Osteocyte (in vitro differentiated cells): ENCODE data around the gene ZNF274. TPM values are rescaled to one million over a fixed set of nuclear protein-coding genes. Genes with fewer than 3 reads are reported as not detected.
A peak's percentile ranks its signal among the peaks of the same experiment; 100 is the strongest.

ENCODE experiments used
- DNase-seq: peaks from one replicate; pipeline ENCODE4 v3.0.0; 2021; ENCODE audit warnings: mixed read lengths; ENCODE audit not compliant: unreplicated experiment; ENCODE audit errors: extremely low spot score
- H3K27ac Mint-ChIP-seq: one replicate; pipeline ENCODE4 v1.8.0; 2021; ENCODE audit warnings: mild to moderate bottlenecking, mixed read lengths; ENCODE audit not compliant: unreplicated experiment
- H3K27me3 Mint-ChIP-seq: one replicate; pipeline ENCODE4 v1.8.0; 2021; ENCODE audit warnings: mixed read lengths; ENCODE audit not compliant: unreplicated experiment
- H3K36me3 Mint-ChIP-seq: one replicate; pipeline ENCODE4 v1.8.0; 2021; ENCODE audit warnings: mixed read lengths; ENCODE audit not compliant: unreplicated experiment
- H3K4me1 Mint-ChIP-seq: one replicate; pipeline ENCODE4 v1.8.0; 2021; ENCODE audit warnings: mixed read lengths; ENCODE audit not compliant: unreplicated experiment
- H3K4me3 Mint-ChIP-seq: one replicate; pipeline ENCODE4 v1.8.0; 2021; ENCODE audit warnings: mild to moderate bottlenecking, moderate library complexity, mixed read lengths; ENCODE audit not compliant: unreplicated experiment
- H3K9me3 Mint-ChIP-seq: one replicate; pipeline ENCODE4 v1.8.0; 2021; ENCODE audit warnings: mixed read lengths; ENCODE audit not compliant: unreplicated experiment
- CTCF ChIP-seq: fragments of 200-600 bp; sonication (generic); IDR thresholded peaks from 2 replicates; pipeline ENCODE4 v1.5.0; 2021; ENCODE audit warnings: antibody characterized with exemption, mild to moderate bottlenecking, moderate library complexity
- total RNA-seq: library from RNA; stranded (reverse); gene quantifications from 2 replicates; pipeline ENCODE4 v1.2.1, GENCODE V29; 2021

ZNF274 gene
- total RNA-seq, 1 donor from 2014 or later = 14.6 TPM

DNA sequence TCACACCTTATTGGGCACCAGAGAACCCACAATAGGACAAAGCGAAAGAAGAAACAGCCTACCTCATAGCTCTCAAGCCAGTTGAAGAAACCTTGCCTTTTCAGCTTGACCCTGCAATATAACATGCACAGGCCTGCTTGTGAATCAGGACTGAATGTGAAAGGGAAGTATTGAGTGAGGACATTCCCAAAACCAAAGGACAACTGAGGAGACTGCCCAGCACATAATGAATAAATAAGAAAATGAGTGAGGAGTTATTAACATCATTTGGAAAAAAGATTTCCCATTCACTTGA, 30.2 kb downstream of the ZNF274 start:
- Mint-ChIP-seq H3K4me1 (no peaks in the 10 kb centered on the region), H3K36me3 (peaks cover 64% of the 10 kb centered on the region)

GRCh38 chr19:58217069-58217481, 34.2 kb downstream of the ZNF274 start:
- peaks cover 24% of the 10 kb centered on the region for H3K36me3 Mint-ChIP-seq
- H3K4me3 Mint-ChIP-seq = no peak overlapping the region
- H3K9me3 Mint-ChIP-seq = peaks cover 46% of the 10 kb centered on the region
- no peak for TF ChIP-seq CTCF
- no peak for DNase-seq
- no peak overlapping the region for H3K27ac Mint-ChIP-seq
- H3K27me3 Mint-ChIP-seq = no peaks in the 10 kb centered on the region
- H3K4me1 Mint-ChIP-seq = no peaks in the 10 kb centered on the region

More for the DNA sequence above, 30.2 kb downstream of the ZNF274 start:
- Mint-ChIP-seq H3K4me3 (no peak overlapping the region), H3K27me3 (no peaks in the 10 kb centered on the region), H3K9me3 (peaks cover 51% of the 10 kb centered on the region), H3K27ac (no peak overlapping the region)
- TF ChIP-seq CTCF = no peak
- DNase-seq = no peak

DNA sequence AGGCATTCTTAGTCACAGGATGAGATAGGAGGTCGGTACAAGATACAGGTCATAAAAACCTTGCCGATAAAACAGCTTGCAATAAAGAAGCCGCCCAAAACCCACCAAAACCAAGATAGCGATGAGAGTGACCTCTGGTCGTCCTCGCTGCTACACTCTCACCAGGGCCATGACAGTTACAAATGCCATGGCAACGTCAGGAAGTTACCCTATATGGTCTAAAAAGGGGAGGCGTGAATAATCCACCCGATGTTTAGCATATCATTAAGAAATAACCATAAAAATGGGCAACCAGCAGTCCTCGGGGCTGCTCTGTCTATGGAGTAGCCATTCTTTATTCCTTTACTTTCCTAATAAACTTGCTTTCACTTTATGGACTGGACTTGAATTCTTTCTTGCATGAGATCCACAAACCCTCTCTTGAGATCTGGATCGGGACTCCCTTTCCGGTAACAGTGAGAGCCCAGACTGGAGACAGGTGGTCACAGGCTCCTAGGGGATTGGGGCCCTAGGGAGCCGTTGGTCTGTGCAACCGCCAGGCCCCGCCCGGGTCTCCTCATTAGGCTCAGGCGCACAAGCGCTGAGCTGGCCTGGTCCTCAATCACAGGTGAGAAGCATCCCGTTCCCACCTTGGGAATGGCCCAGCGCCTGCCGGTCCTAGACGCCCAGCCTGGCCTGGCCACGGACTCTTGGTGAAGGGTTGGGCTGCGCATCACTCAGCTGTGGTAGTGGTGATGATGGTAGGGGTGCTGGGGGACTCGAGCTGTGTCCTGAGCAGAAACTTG, 34.9 kb downstream of the ZNF274 start:
- Mint-ChIP-seq H3K9me3 (peaks cover 45% of the 10 kb centered on the region), H3K27me3 (no peaks in the 10 kb centered on the region), H3K27ac (no peak overlapping the region), H3K4me1 (no peaks in the 10 kb centered on the region), H3K4me3 (no peak overlapping the region), H3K36me3 (peaks cover 16% of the 10 kb centered on the region)
- TF ChIP-seq CTCF = no peak
- no peak for DNase-seq

GRCh38 chr19:58218899-58219298, 36.0 kb downstream of the ZNF274 start:
- Mint-ChIP-seq H3K27me3 (no peaks in the 10 kb centered on the region), H3K4me3 (no peak overlapping the region), H3K9me3 (peaks cover 38% of the 10 kb centered on the region), H3K4me1 (no peaks in the 10 kb centered on the region), H3K27ac (no peak overlapping the region), H3K36me3 (peaks cover 5% of the 10 kb centered on the region)
- peak; percentile 6 for TF ChIP-seq CTCF
- DNase-seq = no peak

DNA sequence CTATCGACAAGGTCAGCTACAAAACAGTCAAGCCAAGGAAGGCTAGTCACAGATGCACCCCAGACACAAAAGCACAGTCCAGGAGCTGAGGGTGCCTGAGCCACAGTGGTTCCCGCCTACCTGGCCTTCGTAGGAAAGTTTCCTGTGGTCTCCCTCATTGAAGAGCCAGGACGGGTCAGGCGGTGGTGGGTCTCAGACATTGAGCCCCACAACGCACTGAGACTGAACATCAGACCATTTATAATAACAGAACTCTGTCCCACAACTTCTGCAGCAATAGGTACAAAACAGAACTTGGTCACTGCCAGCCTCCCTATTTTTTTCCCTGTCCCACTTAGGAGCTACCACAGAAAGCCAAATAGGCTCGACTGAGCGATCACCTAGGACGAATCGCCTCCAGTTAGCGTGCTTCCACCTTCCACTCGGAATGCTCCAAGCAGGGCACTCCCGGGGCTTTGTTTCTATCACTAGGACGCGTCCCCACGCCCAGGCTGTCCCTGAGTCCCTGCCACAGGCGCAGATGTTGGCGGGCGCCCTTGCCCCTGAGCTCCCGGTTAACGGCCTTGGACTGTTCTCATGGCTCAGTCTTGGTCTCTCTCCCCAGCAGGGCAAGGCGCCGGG, 45.2 kb downstream of the ZNF274 start:
- peak overlapping the region; percentile 94 for H3K27ac Mint-ChIP-seq
- no peak for DNase-seq
- peaks cover 23% of the 10 kb centered on the region for H3K9me3 Mint-ChIP-seq
- no peaks in the 10 kb centered on the region for H3K27me3 Mint-ChIP-seq
- peaks cover 19% of the 10 kb centered on the region for H3K4me1 Mint-ChIP-seq
- H3K36me3 Mint-ChIP-seq = peaks cover 50% of the 10 kb centered on the region
- no peak for TF ChIP-seq CTCF
- H3K4me3 Mint-ChIP-seq = peak overlapping the region; percentile 92
